ENCODE results near the gene DFFA.
"Not testable (repeated sequence)": the region's sequence is repeated elsewhere in the genome, so short reads cannot be mapped to it uniquely, and the experiment has no call there.

The DFFA gene

DNA sequence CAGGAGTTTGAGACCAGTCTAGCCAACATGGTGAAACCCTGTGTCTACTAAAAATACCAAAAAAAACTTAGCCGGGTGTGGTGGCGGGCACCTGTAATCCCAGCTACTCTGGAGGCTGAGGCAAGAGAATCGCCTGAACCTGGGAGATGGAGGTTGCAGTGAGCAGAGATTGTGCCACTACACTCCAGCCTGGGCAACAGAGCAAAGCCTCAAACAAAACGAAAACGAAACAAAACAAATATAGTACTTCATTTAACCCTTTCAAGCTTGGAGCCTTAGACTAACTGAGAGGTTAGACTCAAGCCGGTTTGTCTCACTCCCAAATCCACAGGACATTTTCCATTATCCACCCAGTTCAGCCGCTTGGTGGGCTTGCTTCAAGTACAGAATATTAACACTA is 14.9 kb downstream of the DFFA start:
- not testable (repeated sequence) for DNase-seq

GRCh38 chr1:10456661-10457060 is 15.7 kb downstream of the DFFA start:
- no peak for DNase-seq

- no peak for DNase-seq
Measured at GRCh38 chr1:10456048-10456447, 16.3 kb downstream of the DFFA start.

DNA sequence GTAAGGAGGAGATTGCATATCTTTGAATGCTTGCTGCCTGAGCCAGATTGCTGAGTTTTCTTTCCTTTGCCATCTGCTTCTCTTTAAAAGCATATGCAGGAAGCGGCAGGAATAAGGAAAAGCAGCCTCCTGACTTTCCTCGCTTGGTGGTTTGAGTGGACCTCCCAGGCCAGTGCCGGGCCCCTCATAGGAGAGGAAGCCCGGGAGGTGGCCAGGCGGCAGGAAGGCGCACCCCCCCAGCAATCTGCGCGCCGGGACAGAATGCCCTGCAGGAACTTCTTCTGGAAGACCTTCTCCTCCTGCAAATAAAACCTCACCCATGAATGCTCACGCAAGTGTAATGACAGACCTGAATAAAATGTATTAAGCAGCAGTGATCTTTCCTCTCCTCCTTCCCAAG is 21.0 kb downstream of the DFFA start:
- no peak for DNase-seq

DNA sequence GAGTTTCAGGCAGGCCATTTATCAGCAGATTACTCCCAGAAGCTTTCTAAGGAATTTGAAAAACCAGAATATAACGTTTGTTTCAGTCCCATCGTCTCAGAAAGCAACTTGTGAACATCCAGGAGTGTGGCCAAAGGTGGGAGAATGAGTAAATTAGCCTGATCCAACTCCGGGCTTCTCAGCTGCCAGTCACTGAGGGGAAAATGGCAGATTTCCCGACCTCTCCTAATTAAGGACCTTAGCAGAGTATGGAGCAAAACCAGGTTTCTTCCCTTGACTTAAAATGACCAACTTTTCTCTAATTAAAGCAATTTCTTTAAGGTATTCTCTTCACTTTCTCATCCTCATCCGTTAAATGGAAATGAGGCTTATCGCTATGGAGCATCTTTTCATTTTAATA is 21.5 kb downstream of the DFFA start:
- DNase-seq = no peak

- no peak for DNase-seq
Measured at GRCh38 chr1:10450156-10450814, 22.0 kb downstream of the DFFA start.

DNA sequence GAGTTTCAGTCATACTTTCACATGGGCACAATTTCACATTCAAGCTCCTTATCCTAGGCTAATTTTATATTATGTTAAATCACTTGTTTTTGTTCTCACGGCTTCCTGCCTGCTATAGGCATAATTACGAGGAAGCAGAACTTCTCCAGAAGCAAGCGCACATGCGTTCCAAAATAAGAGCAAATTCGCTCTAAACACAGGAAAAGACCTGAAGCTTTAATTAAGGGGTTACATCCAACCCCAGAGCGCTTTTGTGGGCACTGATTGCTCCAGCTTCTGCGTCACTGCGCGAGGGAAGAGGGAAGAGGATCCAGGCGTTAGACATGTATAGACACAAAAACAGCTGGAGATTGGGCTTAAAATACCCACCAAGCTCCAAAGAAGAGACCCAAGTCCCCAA is 22.6 kb downstream of the DFFA start, which contains the start of gene CORT:
CORT (plus strand) TSS at position 281 of the 400 bp plus-strand sequence. CDS start 193 bp downstream, outside the sequence.
- no peak for DNase-seq

GRCh38 chr1:10446790-10447422 is 25.4 kb downstream of the DFFA start:
- DNase-seq = no peak

GRCh38 chr1:10444795-10445397 is 27.4 kb downstream of the DFFA start:
- no peak for DNase-seq

- no peak for DNase-seq
Measured at GRCh38 chr1:10444248-10444647, 28.1 kb downstream of the DFFA start.

GRCh38 chr1:10440794-10441193 is 31.5 kb downstream of the DFFA start:
- DNase-seq = no peak

GRCh38 chr1:10440305-10440704 is 32.0 kb downstream of the DFFA start:
- DNase-seq = no peak

GRCh38 chr1:10438677-10439163 is 33.6 kb downstream of the DFFA start:
- DNase-seq = no peak

GRCh38 chr1:10437052-10437451 is 35.3 kb downstream of the DFFA start:
- no peak for DNase-seq

DNA sequence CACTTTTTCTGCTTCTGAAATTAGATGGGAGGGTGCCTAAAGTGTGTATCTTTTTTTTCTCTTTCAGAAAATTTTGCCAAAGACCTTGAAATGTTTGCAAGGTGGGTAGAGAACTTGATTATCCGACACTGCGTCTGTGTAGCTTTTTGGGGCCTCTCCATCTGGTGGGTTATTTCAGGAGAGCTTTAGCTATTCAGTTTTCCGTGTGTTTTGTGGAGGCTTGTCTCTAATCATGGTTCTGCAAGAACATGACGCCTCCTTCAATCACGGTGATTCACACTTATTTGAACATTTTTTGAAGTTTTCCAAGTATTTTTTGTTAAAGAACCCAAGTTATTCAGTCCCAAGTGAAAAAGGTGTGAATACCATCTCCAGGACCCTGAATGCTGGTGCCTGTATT is 37.7 kb downstream of the DFFA start:
- DNase-seq = no peak

GRCh38 chr1:10433790-10434189 is 38.5 kb downstream of the DFFA start:
- no peak for DNase-seq

GRCh38 chr1:10432910-10433700 is 39.2 kb downstream of the DFFA start:
- DNase-seq = no peak

GRCh38 chr1:10431070-10431730 is 41.1 kb downstream of the DFFA start:
- DNase-seq = peak; percentile 28

GRCh38 chr1:10430216-10431069 is 41.9 kb downstream of the DFFA start, which contains the start of gene CENPS:
Gene CENPS, plus strand, starts transcription at chr1:10430433. Its CDS starts 85 bp downstream, at chr1:10430518.
- DNase-seq = peak; percentile 77

GRCh38 chr1:10429868-10430215 is 42.5 kb downstream of the DFFA start:
- DNase-seq = no peak

DNA sequence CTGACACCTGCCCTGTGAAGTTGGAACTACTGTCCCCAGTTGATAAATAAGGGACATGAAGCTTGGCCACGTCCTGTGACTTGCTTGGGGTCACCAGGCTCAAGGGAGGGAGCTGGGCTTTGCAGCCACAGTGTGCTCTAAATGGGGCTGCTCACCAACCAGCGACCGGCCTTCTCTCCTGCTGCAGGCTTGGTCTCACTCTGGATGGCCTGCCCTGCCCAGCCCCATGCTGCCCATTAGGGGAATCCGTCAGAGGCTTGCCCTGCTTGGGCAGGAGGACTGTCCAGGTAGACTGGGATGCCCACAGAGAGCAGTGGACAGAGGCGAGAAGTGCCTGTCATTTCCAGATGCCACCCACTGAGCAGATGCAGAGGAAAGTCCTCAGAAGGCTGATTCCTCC is 43.3 kb downstream of the DFFA start:
- no peak for DNase-seq

- not testable (repeated sequence) for DNase-seq
Measured at GRCh38 chr1:10426535-10426848, 45.8 kb downstream of the DFFA start.

Data from KG1 (cell line).